K562 (cell line): ENCODE data around the gene LIX1L. TPM values are rescaled to one million over a fixed set of nuclear protein-coding genes. Genes with fewer than 3 reads are reported as not detected.

Experiments used
- ARID2 ChIP-seq: fragments of 450-650 bp; IDR thresholded peaks from 2 replicates; pipeline ENCODE4 v1.6.1; 2017; ENCODE audit warnings: antibody characterized with exemption, mild to moderate bottlenecking
- BRD9 ChIP-seq: fragments of 450-650 bp; IDR thresholded peaks from 2 replicates; pipeline ENCODE4 v1.6.1; 2018; ENCODE audit warnings: low read depth; ENCODE audit not compliant: partially characterized antibody
- DIDO1 ChIP-seq: fragments of 450-650 bp; IDR thresholded peaks from 2 replicates; pipeline ENCODE4 v1.6.1; 2016; ENCODE audit warnings: low read depth, missing biosample characterization, missing genetic modification characterization
- EHMT2 ChIP-seq: fragments of 450-650 bp; IDR thresholded peaks from 2 replicates; pipeline ENCODE4 v1.6.1; 2018; ENCODE audit warnings: antibody characterized with exemption
- FOXA3 ChIP-seq, 2 experiments: fragments of 450-650 bp in 1 of 2; sonication (generic) in 1 of 2; formaldehyde crosslinking; IDR thresholded peaks in 1 of 2; conservative IDR thresholded peaks in 1 of 2; 2 replicates each; pipeline versions ENCODE4 v1.4.0 to v1.8.0; 2020 to 2022; ENCODE audit warnings: mild to moderate bottlenecking in 2 of 2, missing genetic modification reagents in 1 of 2
- GTF2B ChIP-seq: IDR thresholded peaks from 2 replicates; pipeline ENCODE4 v1.6.1; 2011; ENCODE audit not compliant: insufficient read length; ENCODE audit errors: extremely low read depth
- KDM5B ChIP-seq: fragments of 200-600 bp; sonication (generic); IDR thresholded peaks from 2 replicates; pipeline ENCODE4 v1.6.1; 2012; ENCODE audit warnings: low read depth, mild to moderate bottlenecking, moderate library complexity, low read length, control low read depth, inconsistent platforms; ENCODE audit not compliant: insufficient replicate concordance
- NRF1 ChIP-seq, 2 experiments: fragments of 450-650 bp; IDR thresholded peaks in 1 of 2; conservative IDR thresholded peaks in 1 of 2; 2 replicates each; pipeline ENCODE4 v1.6.1; 2014; ENCODE audit warnings: mild to moderate bottlenecking in 2 of 2
- TSHZ1 ChIP-seq: fragments of 250-450 bp; sonication (Bioruptor Pico); IDR thresholded peaks from 2 replicates; pipeline ENCODE4 v1.4.0; 2020; ENCODE audit warnings: mild to moderate bottlenecking, moderate library complexity
- ZNF316 ChIP-seq: fragments of 450-650 bp; IDR thresholded peaks from 2 replicates; pipeline ENCODE4 v1.6.1; 2016
- ZNF395 ChIP-seq: fragments of 200-800 bp; sonication (Bioruptor generic); IDR thresholded peaks from 2 replicates; pipeline ENCODE4 v1.6.1; 2017; ENCODE audit warnings: missing genetic modification characterization, missing compliant biosample characterization
- polyA plus RNA-seq, 8 experiments: library from polyadenylated mRNA; depleted of rRNA in 4 of 8; stranded (reverse) in 5 of 8; unstranded in 3 of 8; fragments of >200 nt; fragmentation: Nextera tagmentation in 2 of 8; fragmentation: Illumina TruSeq in 1 of 8; extraction: Ambion mirVana in 2 of 8; extraction: Trizol in 1 of 8; gene quantifications; 2 replicates each; pipeline versions ENCODE4 v1.2.1 to v1.2.3, GENCODE V29; 2011 to 2014; ENCODE audit warnings: inconsistent platforms in 1 of 8, missing spikeins in 1 of 8
- total RNA-seq, 7 experiments: library from RNA; depleted of rRNA in 6 of 7; stranded (reverse); fragments of >200 nt in 6 of 7; fragmentation: Illumina TruSeq in 2 of 7; extraction: Trizol in 2 of 7; gene quantifications; 2 replicates each; pipeline versions ENCODE4 v1.2.1 to v1.2.3, GENCODE V29; 2011 to 2021; ENCODE audit warnings: low replicate concordance in 1 of 7
- TF ChIP-seq, protein P1 (sequence below), 2 experiments: fragments of 450-650 bp; IDR thresholded peaks; 2 replicates each; pipeline ENCODE4 v1.6.1; 2016; ENCODE audit warnings: mild to moderate bottlenecking in 2 of 2, borderline replicate concordance in 1 of 2, low read depth in 1 of 2, moderate library complexity in 1 of 2

Gene LIX1L
- total and polyA plus RNA-seq, 9 of the 15 experiments (the other 6 are each of a cell fraction or from before 2014, with no cell fraction given): 4.6 to 26.5 (median 12.5) TPM

GRCh38 chr1:145979746-145980456 lies 22.1 kb upstream of the LIX1L start (continued):
- TF ChIP-seq, protein P1, sequence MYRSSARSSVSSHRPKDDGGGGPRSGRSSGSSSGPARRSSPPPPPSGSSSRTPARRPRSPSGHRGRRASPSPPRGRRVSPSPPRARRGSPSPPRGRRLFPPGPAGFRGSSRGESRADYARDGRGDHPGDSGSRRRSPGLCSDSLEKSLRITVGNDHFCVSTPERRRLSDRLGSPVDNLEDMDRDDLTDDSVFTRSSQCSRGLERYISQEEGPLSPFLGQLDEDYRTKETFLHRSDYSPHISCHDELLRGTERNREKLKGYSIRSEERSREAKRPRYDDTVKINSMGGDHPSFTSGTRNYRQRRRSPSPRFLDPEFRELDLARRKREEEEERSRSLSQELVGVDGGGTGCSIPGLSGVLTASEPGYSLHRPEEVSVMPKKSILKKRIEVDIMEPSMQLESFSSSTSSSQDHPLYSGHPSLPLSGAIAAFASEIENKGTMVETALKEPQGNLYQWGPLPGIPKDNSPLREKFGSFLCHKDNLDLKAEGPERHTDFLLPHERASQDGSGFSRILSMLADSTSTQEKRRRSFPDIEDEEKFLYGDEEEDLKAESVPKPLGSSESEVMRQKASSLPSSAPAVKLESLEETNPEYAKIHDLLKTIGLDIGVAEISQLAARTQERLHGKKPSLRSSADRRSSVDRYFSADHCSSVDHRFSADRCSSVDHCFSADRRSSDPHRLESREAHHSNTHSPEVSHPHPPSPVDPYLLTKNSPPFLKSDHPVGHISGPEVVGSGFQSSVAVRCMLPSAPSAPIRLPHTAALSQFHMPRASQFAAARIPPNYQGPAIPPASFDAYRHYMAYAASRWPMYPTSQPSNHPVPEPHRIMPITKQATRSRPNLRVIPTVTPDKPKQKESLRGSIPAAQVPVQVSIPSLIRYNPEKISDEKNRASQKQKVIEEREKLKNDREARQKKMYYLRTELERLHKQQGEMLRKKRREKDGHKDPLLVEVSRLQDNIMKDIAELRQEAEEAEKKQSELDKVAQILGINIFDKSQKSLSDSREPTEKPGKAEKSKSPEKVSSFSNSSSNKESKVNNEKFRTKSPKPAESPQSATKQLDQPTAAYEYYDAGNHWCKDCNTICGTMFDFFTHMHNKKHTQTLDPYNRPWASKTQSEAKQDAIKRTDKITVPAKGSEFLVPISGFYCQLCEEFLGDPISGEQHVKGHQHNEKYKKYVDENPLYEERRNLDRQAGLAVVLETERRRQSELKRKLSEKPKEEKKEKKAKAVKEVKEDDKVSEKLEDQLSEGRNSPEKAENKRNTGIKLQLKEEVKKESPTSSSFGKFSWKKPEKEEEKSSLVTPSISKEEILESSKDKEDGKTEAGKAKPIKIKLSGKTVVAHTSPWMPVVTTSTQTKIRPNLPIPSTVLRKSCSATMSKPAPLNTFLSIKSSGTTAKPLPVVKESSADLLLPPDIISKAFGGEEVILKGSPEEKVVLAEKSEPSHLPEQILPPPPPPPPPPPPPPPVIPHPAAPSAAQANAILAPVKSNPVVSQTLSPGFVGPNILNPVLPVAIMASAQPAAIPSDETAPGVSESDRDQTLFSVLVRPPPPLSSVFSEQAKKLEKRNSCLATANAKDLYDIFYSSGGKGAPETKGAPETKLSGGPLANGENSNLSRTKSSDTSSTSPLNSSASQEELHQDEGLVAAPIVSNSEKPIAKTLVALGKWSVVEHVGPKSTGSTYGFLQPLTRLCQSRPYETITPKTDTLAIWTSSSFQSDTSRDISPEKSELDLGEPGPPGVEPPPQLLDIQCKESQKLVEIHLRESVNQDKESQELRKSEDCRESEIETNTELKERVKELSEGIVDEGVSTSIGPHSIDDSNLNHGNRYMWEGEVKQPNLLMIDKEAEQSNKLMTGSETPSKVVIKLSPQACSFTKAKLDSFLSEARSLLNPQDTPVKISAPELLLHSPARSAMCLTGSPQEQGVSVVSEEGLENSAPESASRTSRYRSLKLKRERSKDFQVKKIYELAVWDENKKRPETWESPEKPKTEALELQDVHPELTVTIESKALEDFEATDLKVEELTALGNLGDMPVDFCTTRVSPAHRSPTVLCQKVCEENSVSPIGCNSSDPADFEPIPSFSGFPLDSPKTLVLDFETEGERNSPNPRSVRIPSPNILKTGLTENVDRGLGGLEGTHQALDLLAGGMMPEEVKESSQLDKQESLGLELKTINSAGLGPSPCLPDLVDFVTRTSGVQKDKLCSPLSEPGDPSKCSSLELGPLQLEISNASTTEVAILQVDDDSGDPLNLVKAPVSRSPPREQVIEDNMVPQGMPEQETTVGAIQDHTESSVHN (IDR thresholded peaks at IDR 0.05; ENCODE audit: borderline replicate concordance in 1 of 2, low read depth in 1 of 2): no peak
- TF ChIP-seq ZNF316 (peak; percentile 88), FOXA3 (CRISPR knock-in tag; conservative IDR thresholded peaks at IDR 0.05 in 1 of 2, IDR thresholded peaks at IDR 0.05 in 1 of 2) (peak; percentile 13 to 17; a peak in 2 of 4 replicates), DIDO1 (tag) (no peak), KDM5B (no peak), EHMT2 (peak; percentile 18; the same call in 1 of the 2 replicates), TSHZ1 (no peak), BRD9 (peak; percentile 83), GTF2B (no peak), ARID2 (no peak), ZNF395 (CRISPR knock-in tag) (peak; percentile 84), NRF1 (conservative IDR thresholded peaks at IDR 0.05 in 1 of 2, IDR thresholded peaks at IDR 0.05 in 1 of 2) (no peak; a peak in 1 of 4 replicates)
